Tibial nerve (tissue), 3 donors: ENCODE results near the gene STXBP2.

Experiments used
- POLR2A ChIP-seq, 2 donors: fragments of 450-650 bp; IDR thresholded peaks; one replicate each; pipeline ENCODE4 v1.6.1; 2017; ENCODE audit warnings: antibody characterized with exemption in 2 of 2, mild to moderate bottlenecking in 2 of 2, moderate library complexity in 2 of 2
- TF ChIP-seq, protein P1 (sequence below), 5 experiments: fragments of 200-600 bp in 3 of 5; fragments of 450-650 bp in 2 of 5; sonication (generic) in 3 of 5; IDR thresholded peaks; one replicate each; pipeline ENCODE4 v1.5.1; 2016 to 2019; ENCODE audit warnings: antibody characterized with exemption in 5 of 5, mild to moderate bottlenecking in 3 of 5, moderate library complexity in 2 of 5

DNA sequence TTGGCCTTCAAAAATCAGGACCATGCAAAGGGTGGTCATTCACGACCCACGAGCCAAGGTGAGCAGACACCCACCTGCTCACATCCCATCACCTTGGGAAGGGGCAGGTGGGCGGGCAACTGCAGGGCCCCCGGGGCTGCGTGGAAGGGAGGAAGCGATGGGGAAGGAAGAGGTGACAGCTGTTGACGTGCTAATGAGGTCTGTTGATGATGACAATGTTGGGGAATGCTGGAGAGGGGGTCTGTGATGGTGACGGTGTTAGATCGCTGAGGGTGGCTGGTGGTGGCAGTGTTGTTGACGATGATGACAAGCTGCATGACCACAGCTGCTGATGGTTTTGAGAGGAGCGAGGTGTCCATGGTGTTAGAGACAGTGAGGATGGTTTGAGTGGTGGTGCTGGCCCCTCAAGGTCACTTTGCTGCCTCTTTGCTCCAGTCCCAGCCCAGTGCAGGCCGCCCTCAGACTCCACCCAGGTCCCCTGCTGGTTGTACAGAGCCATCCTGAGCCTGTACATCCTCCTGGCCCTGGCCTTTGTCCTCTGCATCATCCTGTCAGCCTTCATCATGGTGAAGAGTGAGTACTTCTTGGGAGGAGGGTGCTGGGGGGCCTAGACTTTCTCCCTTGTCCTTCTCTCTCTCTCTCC lies 40.9 kb downstream of the STXBP2 start:
- TF ChIP-seq, protein P1, sequence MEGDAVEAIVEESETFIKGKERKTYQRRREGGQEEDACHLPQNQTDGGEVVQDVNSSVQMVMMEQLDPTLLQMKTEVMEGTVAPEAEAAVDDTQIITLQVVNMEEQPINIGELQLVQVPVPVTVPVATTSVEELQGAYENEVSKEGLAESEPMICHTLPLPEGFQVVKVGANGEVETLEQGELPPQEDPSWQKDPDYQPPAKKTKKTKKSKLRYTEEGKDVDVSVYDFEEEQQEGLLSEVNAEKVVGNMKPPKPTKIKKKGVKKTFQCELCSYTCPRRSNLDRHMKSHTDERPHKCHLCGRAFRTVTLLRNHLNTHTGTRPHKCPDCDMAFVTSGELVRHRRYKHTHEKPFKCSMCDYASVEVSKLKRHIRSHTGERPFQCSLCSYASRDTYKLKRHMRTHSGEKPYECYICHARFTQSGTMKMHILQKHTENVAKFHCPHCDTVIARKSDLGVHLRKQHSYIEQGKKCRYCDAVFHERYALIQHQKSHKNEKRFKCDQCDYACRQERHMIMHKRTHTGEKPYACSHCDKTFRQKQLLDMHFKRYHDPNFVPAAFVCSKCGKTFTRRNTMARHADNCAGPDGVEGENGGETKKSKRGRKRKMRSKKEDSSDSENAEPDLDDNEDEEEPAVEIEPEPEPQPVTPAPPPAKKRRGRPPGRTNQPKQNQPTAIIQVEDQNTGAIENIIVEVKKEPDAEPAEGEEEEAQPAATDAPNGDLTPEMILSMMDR (IDR thresholded peaks at IDR 0.05), result no peak
- TF ChIP-seq POLR2A (IDR thresholded peaks at IDR 0.05), result no peak
